ENCODE measurements around the gene SLC39A7.

Gene SLC39A7

DNA sequence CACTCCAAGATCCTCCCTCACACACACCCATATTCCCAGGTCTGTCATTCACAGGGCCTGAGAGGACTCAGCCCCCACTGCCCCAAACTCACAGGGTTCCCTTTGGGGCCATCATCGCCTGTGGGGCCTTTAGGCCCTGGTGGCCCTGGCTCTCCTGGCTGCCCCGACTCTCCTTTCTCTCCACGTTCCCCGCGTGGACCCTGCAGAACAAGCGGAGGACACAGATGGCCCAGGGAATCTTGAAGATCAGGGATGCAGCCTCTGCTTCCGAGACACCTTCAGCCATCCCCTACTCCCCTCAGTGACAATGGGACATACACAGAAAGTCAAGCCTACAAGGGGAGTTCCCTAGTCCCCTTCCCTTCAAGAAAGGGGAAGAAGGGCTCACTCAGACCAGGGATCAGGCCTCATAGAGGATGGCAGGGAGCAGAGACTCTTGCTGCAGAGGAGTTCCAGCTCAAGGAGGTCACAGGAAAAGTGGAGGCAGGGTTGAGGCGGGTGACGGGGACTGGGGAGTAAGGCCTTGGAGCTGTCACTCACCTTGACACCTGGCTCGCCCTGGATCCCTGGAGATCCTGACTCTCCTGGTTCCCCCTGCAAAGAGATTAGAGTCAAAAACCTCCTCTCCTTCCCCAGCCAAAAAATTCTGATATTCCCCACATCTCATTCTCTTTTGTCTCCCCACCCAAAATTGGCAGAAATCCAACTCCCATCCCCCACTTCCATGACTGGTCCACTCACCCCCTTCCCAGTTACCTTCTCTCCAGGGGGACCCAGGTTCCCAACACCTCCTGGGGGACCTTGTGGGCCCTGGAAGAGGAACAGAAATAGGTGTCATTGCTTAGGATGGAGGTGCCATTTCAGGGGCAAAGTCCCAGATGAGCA lies 31.1 kb upstream of the SLC39A7 start:
- TF ChIP-seq, protein P1, sequence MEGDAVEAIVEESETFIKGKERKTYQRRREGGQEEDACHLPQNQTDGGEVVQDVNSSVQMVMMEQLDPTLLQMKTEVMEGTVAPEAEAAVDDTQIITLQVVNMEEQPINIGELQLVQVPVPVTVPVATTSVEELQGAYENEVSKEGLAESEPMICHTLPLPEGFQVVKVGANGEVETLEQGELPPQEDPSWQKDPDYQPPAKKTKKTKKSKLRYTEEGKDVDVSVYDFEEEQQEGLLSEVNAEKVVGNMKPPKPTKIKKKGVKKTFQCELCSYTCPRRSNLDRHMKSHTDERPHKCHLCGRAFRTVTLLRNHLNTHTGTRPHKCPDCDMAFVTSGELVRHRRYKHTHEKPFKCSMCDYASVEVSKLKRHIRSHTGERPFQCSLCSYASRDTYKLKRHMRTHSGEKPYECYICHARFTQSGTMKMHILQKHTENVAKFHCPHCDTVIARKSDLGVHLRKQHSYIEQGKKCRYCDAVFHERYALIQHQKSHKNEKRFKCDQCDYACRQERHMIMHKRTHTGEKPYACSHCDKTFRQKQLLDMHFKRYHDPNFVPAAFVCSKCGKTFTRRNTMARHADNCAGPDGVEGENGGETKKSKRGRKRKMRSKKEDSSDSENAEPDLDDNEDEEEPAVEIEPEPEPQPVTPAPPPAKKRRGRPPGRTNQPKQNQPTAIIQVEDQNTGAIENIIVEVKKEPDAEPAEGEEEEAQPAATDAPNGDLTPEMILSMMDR (IDR thresholded peaks at IDR 0.05) = no peak
- Histone ChIP-seq H3K9ac (no peak overlapping the region), H3K9me3 (ENCODE audit: control insufficient read depth, low read length) (no peaks in the 10 kb centered on the region), H3K4me2 (ENCODE audit: low read length) (no peak overlapping the region), H3K36me3 (ENCODE audit: control insufficient read depth, insufficient read depth, low read length) (no peaks in the 10 kb centered on the region), H3K27me3 (ENCODE audit: control insufficient read depth, insufficient read depth, low read length) (no peaks in the 10 kb centered on the region), H3K4me3 (ENCODE audit: low read depth, low read length) (no peak overlapping the region), H3K4me1 (no peaks in the 10 kb centered on the region), H3K27ac (no peak overlapping the region), H2AFZ (no peak overlapping the region), H3K79me2 (no peaks in the 10 kb centered on the region)

- Histone ChIP-seq H3K4me2 (ENCODE audit: low read length) (no peak overlapping the region), H3K36me3 (ENCODE audit: control insufficient read depth, insufficient read depth, low read length) (no peaks in the 10 kb centered on the region), H3K27me3 (ENCODE audit: control insufficient read depth, insufficient read depth, low read length) (no peaks in the 10 kb centered on the region), H3K4me1 (no peaks in the 10 kb centered on the region), H3K27ac (no peak overlapping the region), H3K4me3 (ENCODE audit: low read depth, low read length) (no peak overlapping the region), H3K9me3 (ENCODE audit: control insufficient read depth, low read length) (no peaks in the 10 kb centered on the region), H2AFZ (no peak overlapping the region), H3K79me2 (no peaks in the 10 kb centered on the region), H3K9ac (no peak overlapping the region)
- TF ChIP-seq, protein P1 (IDR thresholded peaks at IDR 0.05) = no peak
Measured at GRCh38 chr6:33170176-33171015, 30.3 kb upstream of the SLC39A7 start.

GRCh38 chr6:33171016-33171879 lies 29.4 kb upstream of the SLC39A7 start:
- Histone ChIP-seq H3K27ac (no peak overlapping the region), H3K4me1 (no peaks in the 10 kb centered on the region), H3K4me3 (ENCODE audit: low read depth, low read length) (no peak overlapping the region), H3K79me2 (no peaks in the 10 kb centered on the region), H3K9me3 (ENCODE audit: control insufficient read depth, low read length) (no peaks in the 10 kb centered on the region), H3K36me3 (ENCODE audit: control insufficient read depth, insufficient read depth, low read length) (no peaks in the 10 kb centered on the region), H2AFZ (no peak overlapping the region), H3K4me2 (ENCODE audit: low read length) (no peak overlapping the region), H3K27me3 (ENCODE audit: control insufficient read depth, insufficient read depth, low read length) (no peaks in the 10 kb centered on the region), H3K9ac (no peak overlapping the region)
- TF ChIP-seq, protein P1 (IDR thresholded peaks at IDR 0.05) = no peak

DNA sequence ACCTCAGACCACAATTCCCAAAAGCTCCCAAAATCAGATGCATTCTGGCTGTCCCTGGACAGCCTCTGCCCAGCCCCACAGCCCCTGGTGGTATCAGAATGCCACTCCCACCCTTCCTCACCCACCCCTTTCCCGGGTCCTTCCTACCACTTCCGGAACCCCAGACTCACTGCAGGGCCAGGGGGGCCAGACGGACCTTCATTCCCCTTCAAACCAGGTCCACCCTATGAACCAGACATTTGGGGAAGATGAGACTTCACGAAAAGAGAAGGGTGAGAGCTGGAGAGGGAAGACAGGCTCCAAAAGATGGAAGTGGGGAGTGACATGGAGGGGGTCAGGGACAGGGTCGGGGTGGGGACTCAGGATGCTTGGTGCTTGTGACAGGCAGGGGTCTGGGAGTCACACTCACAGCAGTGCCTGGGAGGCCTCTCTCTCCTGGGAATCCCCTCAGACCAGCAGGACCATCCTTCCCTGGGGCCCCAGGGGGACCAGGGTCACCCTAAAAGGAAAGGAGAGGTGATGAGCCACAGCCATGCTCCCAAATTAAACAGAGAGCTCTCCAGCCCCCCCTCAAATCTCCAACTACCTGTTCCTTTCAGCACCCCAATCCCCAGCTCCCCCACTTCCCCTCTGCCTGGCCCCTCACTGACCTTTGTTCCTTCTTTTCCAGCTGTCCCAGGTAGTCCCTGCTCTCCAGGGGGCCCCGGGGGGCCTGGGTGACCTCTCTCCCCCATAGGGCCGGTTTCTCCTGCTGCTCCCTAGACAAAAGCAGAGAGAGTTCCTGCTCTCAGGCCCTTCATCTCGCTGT lies 28.6 kb upstream of the SLC39A7 start:
- H3K4me2 ChIP-seq (ENCODE audit: low read length) = no peak overlapping the region
- H3K36me3 ChIP-seq (ENCODE audit: control insufficient read depth, insufficient read depth, low read length) = no peaks in the 10 kb centered on the region
- H3K4me1 ChIP-seq = no peaks in the 10 kb centered on the region
- H3K27ac ChIP-seq = no peak overlapping the region
- H3K79me2 ChIP-seq = no peaks in the 10 kb centered on the region
- H3K27me3 ChIP-seq (ENCODE audit: control insufficient read depth, insufficient read depth, low read length) = no peaks in the 10 kb centered on the region
- TF ChIP-seq, protein P1 (IDR thresholded peaks at IDR 0.05) = no peak
- H3K9me3 ChIP-seq (ENCODE audit: control insufficient read depth, low read length) = no peaks in the 10 kb centered on the region
- no peak overlapping the region for H3K4me3 ChIP-seq (ENCODE audit: low read depth, low read length)
- no peak overlapping the region for H3K9ac ChIP-seq
- H2AFZ ChIP-seq = no peak overlapping the region

Data from parathyroid adenoma (tissue), 2 donors.